IMR-90 (cell line): Measurements from ENCODE around the gene MLH3. TPM values are rescaled to one million over a fixed set of nuclear protein-coding genes. Genes with fewer than 3 reads are reported as not detected.

Experiments
- ATAC-seq: fragments of 200-7000 bp; cut with Tn5 transposase; 2 replicates; pipeline ENCODE4 v1.9.1; 2020; ENCODE audit warnings: low read depth, mild to moderate bottlenecking, moderate library complexity
- BruUV-seq: library from RNA; stranded (reverse); fragments of 400-500 nt; replicated peaks from 2 replicates; lab custom pipeline; 2021; lab: Mats Ljungman, UMichigan
- CTCF ChIA-PET: fragments of 300-600 bp; formaldehyde crosslinking; extraction: SDS; loops from one replicate; lab custom pipeline; 2021; ENCODE audit warnings: antibody characterized with exemption; lab: Yijun Ruan, JAX
- POLR2A ChIA-PET: fragments of 300-600 bp; sonication (Branson Sonifier 250); formaldehyde crosslinking; loops from one replicate; lab custom pipeline; 2022; ENCODE audit warnings: antibody characterized with exemption; ENCODE audit not compliant: unreplicated experiment; lab: Charles Lee
- DNase-seq: peaks from one replicate; pipeline ENCODE4 v3.0.0; 2013
- H2AFZ ChIP-seq: replicated peaks from 2 replicates; pipeline ENCODE3; 2013; ENCODE audit warnings: low read length, mild to moderate bottlenecking; ENCODE audit not compliant: poor library complexity
- H2AK5ac ChIP-seq: 2 replicates; pipeline ENCODE4 v1.6.1; 2013; ENCODE audit warnings: low read depth, low read length, inconsistent platforms
- H2AK9ac ChIP-seq: replicated peaks from 2 replicates; pipeline ENCODE3; 2013; ENCODE audit warnings: mild to moderate bottlenecking, low read depth, low read length, moderate library complexity; ENCODE audit not compliant: poor library complexity
- H2BK120ac ChIP-seq: 2 replicates; pipeline ENCODE4 v1.6.1; 2013; ENCODE audit warnings: low read depth, low read length, inconsistent platforms
- H2BK15ac ChIP-seq: 3 replicates; pipeline ENCODE4 v1.6.1; 2013; ENCODE audit warnings: low read depth, low read length, inconsistent platforms
- H2BK20ac ChIP-seq: 2 replicates; pipeline ENCODE4 v1.6.1; 2013; ENCODE audit warnings: low read depth, mild to moderate bottlenecking, inconsistent platforms, low read length, moderate library complexity
- H2BK5ac ChIP-seq: 2 replicates; pipeline ENCODE4 v1.6.1; 2013; ENCODE audit warnings: mild to moderate bottlenecking, low read depth, low read length, inconsistent platforms; ENCODE audit not compliant: poor library complexity, severe bottlenecking
- H3K14ac ChIP-seq: replicated peaks from 2 replicates; pipeline ENCODE4 v1.6.1; 2013; ENCODE audit warnings: low read depth, low read length, inconsistent platforms
- H3K18ac ChIP-seq: 2 replicates; pipeline ENCODE4 v1.6.1; 2013; ENCODE audit warnings: low read depth, low read length, control low read depth
- H3K23ac ChIP-seq: 2 replicates; pipeline ENCODE4 v1.6.1; 2013; ENCODE audit warnings: low read depth, low read length, inconsistent platforms
- H3K27ac ChIP-seq: 2 replicates; pipeline ENCODE4 v1.5.1; 2013; ENCODE audit warnings: mild to moderate bottlenecking, control low read depth, low read length; ENCODE audit not compliant: insufficient read depth
- H3K27me3 ChIP-seq: 2 replicates; pipeline ENCODE4 v1.6.1; 2013; ENCODE audit warnings: low read length; ENCODE audit not compliant: control insufficient read depth, insufficient read depth
- H3K36me3 ChIP-seq: 2 replicates; pipeline ENCODE4 v1.6.1; 2013; ENCODE audit warnings: low read length, mixed read lengths; ENCODE audit not compliant: control insufficient read depth, insufficient read depth
- H3K4ac ChIP-seq: 2 replicates; pipeline ENCODE4 v1.6.1; 2013; ENCODE audit warnings: low read depth, low read length, inconsistent platforms
- H3K4me1 ChIP-seq: 2 replicates; pipeline ENCODE4 v1.6.1; 2013; ENCODE audit warnings: low read length, mixed read lengths; ENCODE audit not compliant: control insufficient read depth, insufficient read depth
- H3K4me2 ChIP-seq: 2 replicates; pipeline ENCODE4 v1.6.1; 2013; ENCODE audit warnings: low read depth, mild to moderate bottlenecking, control low read depth, low read length, moderate library complexity
- H3K4me3 ChIP-seq: 2 replicates; pipeline ENCODE4 v1.5.1; 2013; ENCODE audit warnings: low read depth, mild to moderate bottlenecking, control low read depth, low read length, moderate library complexity; ENCODE audit not compliant: insufficient read depth
- H3K56ac ChIP-seq: 2 replicates; pipeline ENCODE4 v1.6.1; 2013; ENCODE audit warnings: low read length, inconsistent platforms; ENCODE audit not compliant: insufficient read depth; ENCODE audit errors: extremely low read depth
- H3K79me1 ChIP-seq, 2 experiments: 2 replicates each; pipeline ENCODE4 v1.6.1; 2013; ENCODE audit warnings: low read length in 2 of 2, inconsistent platforms in 1 of 2, low read depth in 1 of 2
- H3K9ac ChIP-seq: 2 replicates; pipeline ENCODE4 v1.6.1; 2013; ENCODE audit warnings: low read depth, low read length, control low read depth
- H3K9me1 ChIP-seq: 2 replicates; pipeline ENCODE4 v1.6.1; 2013; ENCODE audit warnings: low read length, inconsistent platforms; ENCODE audit not compliant: insufficient read depth
- H3K9me3 ChIP-seq: 2 replicates; pipeline ENCODE4 v1.6.1; 2013; ENCODE audit warnings: low read length; ENCODE audit not compliant: control insufficient read depth, insufficient read depth
- H4K20me1 ChIP-seq: 2 replicates; pipeline ENCODE4 v1.6.1; 2013; ENCODE audit warnings: low read length, inconsistent platforms; ENCODE audit not compliant: insufficient read depth
- H4K5ac ChIP-seq: 2 replicates; pipeline ENCODE4 v1.6.1; 2013; ENCODE audit warnings: mild to moderate bottlenecking, low read depth, low read length, control low read depth
- H4K8ac ChIP-seq, 2 experiments: 2 replicates each; pipeline ENCODE4 v1.6.1; 2013; ENCODE audit warnings: low read depth in 2 of 2, low read length in 2 of 2, control low read depth in 1 of 2, inconsistent platforms in 1 of 2
- H4K91ac ChIP-seq: 2 replicates; pipeline ENCODE4 v1.6.1; 2013; ENCODE audit warnings: low read depth, low read length, inconsistent platforms; ENCODE audit not compliant: insufficient read depth
- BHLHE40 ChIP-seq: fragments of 150-350 bp; IDR thresholded peaks from 2 replicates; pipeline ENCODE4 v1.6.1; 2016; ENCODE audit warnings: mild to moderate bottlenecking, low read depth, low read length
- CEBPB ChIP-seq: IDR thresholded peaks from 2 replicates; pipeline ENCODE4 v1.6.1; 2012; ENCODE audit warnings: low read depth, low read length, improper control_type of control experiment
- MAFK ChIP-seq: IDR thresholded peaks from 2 replicates; pipeline ENCODE4 v1.6.1; 2012; ENCODE audit warnings: low read depth, low read length, improper control_type of control experiment
- MAZ ChIP-seq: IDR thresholded peaks from 2 replicates; pipeline ENCODE4 v1.6.1; 2012; ENCODE audit warnings: low read depth, mild to moderate bottlenecking, low read length, improper control_type of control experiment, moderate library complexity, borderline replicate concordance
- NFE2L2 ChIP-seq: fragments of 150-350 bp; IDR thresholded peaks from 2 replicates; pipeline ENCODE4 v1.6.1; 2016; ENCODE audit warnings: low read depth, mild to moderate bottlenecking, low read length
- RAD21 ChIP-seq: IDR thresholded peaks from 2 replicates; pipeline ENCODE4 v1.6.1; 2012; ENCODE audit warnings: low read length, improper control_type of control experiment
- RFX5 ChIP-seq: IDR thresholded peaks from 2 replicates; pipeline ENCODE4 v1.8.0; 2012; ENCODE audit warnings: low read depth, mild to moderate bottlenecking, low read length, moderate library complexity
- SMC3 ChIP-seq: fragments of 150-350 bp; IDR thresholded peaks from 2 replicates; pipeline ENCODE4 v1.6.1; 2016; ENCODE audit warnings: low read depth, mild to moderate bottlenecking, antibody characterized with exemption, low read length, moderate library complexity
- WGBS, 2 experiments: methylation state at CpG; one replicate each; pipeline versions ENCODE4 v1.1.5 to v1.1.7; 2013; ENCODE audit warnings: missing lambda C conversion rate in 2 of 2; ENCODE audit not compliant: insufficient read length in 1 of 2; ENCODE audit errors: extremely low coverage in 2 of 2; 5-methylcytosine and 5-hydroxymethylcytosine counted together
- dilution Hi-C: fragments of 300-500 bp; cut with HindIII; formaldehyde crosslinking; loops from one replicate; pipeline ENCODE4 v1.14.3; 2018; ENCODE audit warnings: low sequenced_read_pairs; ENCODE audit not compliant: unreplicated experiment
- in situ Hi-C: fragments of 300-500 bp; cut with MboI; formaldehyde crosslinking; loops from 3 replicates; pipeline ENCODE4 v1.14.3; 2019; ENCODE audit warnings: low sequenced_read_pairs, inconsistent platforms, mixed read lengths
- intact Hi-C: fragments of 100-400 bp; cut with micrococcal nuclease; formaldehyde crosslinking; loops from 2 replicates; pipeline ENCODE4 v1.10.0; 2022
- polyA plus RNA-seq, 3 experiments: library from polyadenylated mRNA; depleted of rRNA; stranded (reverse); fragments of >200 nt; gene quantifications; 2 replicates each; pipeline ENCODE4 v1.2.3, GENCODE V29; 2012; ENCODE audit warnings: low replicate concordance in 1 of 3
- total RNA-seq: library from RNA; depleted of rRNA; stranded (reverse); fragments of >200 nt; gene quantifications from 2 replicates; pipeline ENCODE4 v1.2.3, GENCODE V29; 2012
- TF ChIP-seq, protein P1 (sequence below): fragments of 150-350 bp; IDR thresholded peaks from 2 replicates; pipeline ENCODE4 v1.6.1; 2016; ENCODE audit warnings: low read depth, mild to moderate bottlenecking, low read length, moderate library complexity, borderline replicate concordance

MLH3 gene
- total and polyA plus RNA-seq, 2 of the 4 experiments (the other 2 are of a cell fraction) = 5.6 to 14.7 TPM

DNA sequence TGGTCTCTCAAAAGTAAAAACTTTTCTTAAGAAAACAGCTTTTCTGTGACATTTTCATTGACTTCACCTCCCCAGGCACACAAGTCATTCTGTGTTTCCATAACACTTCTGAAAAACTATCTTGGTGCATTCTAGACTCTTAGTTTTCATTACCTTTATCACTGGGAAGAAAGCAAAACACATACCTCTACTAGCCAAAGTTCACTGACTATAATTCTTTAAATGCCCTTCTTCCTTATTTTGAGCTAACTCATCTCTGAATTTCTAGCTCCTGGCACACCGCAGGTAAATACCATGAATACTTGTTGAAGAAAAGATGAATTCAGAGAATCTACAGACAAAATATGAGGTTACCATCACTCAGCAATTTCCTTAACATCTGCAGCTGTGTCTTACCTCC lies 21.1 kb downstream of the MLH3 start:
- no peaks in the 10 kb centered on the region for H3K27me3 ChIP-seq
- H3K9me3 ChIP-seq = no peaks in the 10 kb centered on the region
- H3K4me1 ChIP-seq = no peaks in the 10 kb centered on the region
- no TSS peak for BruUV-seq
- no peak overlapping the region for H3K56ac ChIP-seq
- dilution Hi-C loops = no loop called here
- H2BK20ac ChIP-seq = no peak overlapping the region
- no peak overlapping the region for H2AFZ ChIP-seq
- H3K4me3 ChIP-seq = no peak overlapping the region
- in situ Hi-C loops = no loop called here
- intact Hi-C loops = no loop called here
- peaks cover 5% of the 10 kb centered on the region; the same call in 1 of the 2 replicates for H3K9me1 ChIP-seq
- H3K36me3 ChIP-seq = peaks cover 12% of the 10 kb centered on the region
- no peaks in the 10 kb centered on the region for H3K79me1 ChIP-seq
- H2BK120ac ChIP-seq = no peak overlapping the region
- H2AK5ac ChIP-seq = no peak overlapping the region
- no peak overlapping the region for H4K8ac ChIP-seq
- CTCF ChIA-PET = no interaction called here
- no peaks in the 10 kb centered on the region for H4K20me1 ChIP-seq
- no peak overlapping the region for H3K9ac ChIP-seq
- ATAC-seq (no peak), DNase-seq (no peak)
- no peak overlapping the region for H4K5ac ChIP-seq
- no peak overlapping the region for H2BK5ac ChIP-seq
- no peak overlapping the region for H3K14ac ChIP-seq
- no CpG with 5 or more reads among the region's 1 CpG for WGBS, 2 experiments
- no peak overlapping the region for H3K4ac ChIP-seq
- H2AK9ac ChIP-seq = no peak overlapping the region
- no peak overlapping the region for H3K18ac ChIP-seq
- no peak overlapping the region for H3K4me2 ChIP-seq
- POLR2A ChIA-PET = no interaction called here
- TF ChIP-seq MAZ (no peak), MAFK (no peak), BHLHE40 (no peak), RAD21 (no peak), CEBPB (no peak), SMC3 (no peak), NFE2L2 (no peak), RFX5 (no peak)
- TF ChIP-seq, protein P1, sequence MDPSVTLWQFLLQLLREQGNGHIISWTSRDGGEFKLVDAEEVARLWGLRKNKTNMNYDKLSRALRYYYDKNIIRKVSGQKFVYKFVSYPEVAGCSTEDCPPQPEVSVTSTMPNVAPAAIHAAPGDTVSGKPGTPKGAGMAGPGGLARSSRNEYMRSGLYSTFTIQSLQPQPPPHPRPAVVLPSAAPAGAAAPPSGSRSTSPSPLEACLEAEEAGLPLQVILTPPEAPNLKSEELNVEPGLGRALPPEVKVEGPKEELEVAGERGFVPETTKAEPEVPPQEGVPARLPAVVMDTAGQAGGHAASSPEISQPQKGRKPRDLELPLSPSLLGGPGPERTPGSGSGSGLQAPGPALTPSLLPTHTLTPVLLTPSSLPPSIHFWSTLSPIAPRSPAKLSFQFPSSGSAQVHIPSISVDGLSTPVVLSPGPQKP = no peak
- no peak overlapping the region for H4K91ac ChIP-seq
- H2BK15ac ChIP-seq = no peak overlapping the region
- no peak overlapping the region for H3K23ac ChIP-seq
- H3K27ac ChIP-seq = no peak overlapping the region
